ENCODE data around the gene SCPEP1.

GRCh38 chr17:56937687-56938086 lies 40.2 kb upstream of the SCPEP1 start:
- TF ChIP-seq TARDBP (CRISPR knock-in tag; IDR thresholded peaks at IDR 0.05) (no peak), CTCF (CRISPR knock-in tag; IDR thresholded peaks at IDR 0.05) (no peak), HNF4G (IDR thresholded peaks at IDR 0.05; ENCODE audit: borderline replicate concordance, low read depth, low read length) (no peak), HNF4G (CRISPR knock-in tag; IDR thresholded peaks at IDR 0.05; ENCODE audit: borderline replicate concordance, low read depth) (no peak), ESRRA (CRISPR knock-in tag; IDR thresholded peaks at IDR 0.05; ENCODE audit: low read depth) (no peak)
